NCI-H748 (cell line): Measurements from ENCODE around the gene DIP2B.

Source experiments
- DNase-seq: peaks from one replicate; lab custom pipeline; 2025; ENCODE audit not compliant: unreplicated experiment; lab: John Stamatoyannopoulos, UW

DIP2B gene

GRCh38 chr12:50635857-50636256, 131.1 kb downstream of the DIP2B start:
- no peak for DNase-seq

GRCh38 chr12:50636505-50636904, 131.7 kb downstream of the DIP2B start:
- DNase-seq: no peak

GRCh38 chr12:50637870-50638481, 133.2 kb downstream of the DIP2B start:
- DNase-seq: peak; percentile 45

DNA sequence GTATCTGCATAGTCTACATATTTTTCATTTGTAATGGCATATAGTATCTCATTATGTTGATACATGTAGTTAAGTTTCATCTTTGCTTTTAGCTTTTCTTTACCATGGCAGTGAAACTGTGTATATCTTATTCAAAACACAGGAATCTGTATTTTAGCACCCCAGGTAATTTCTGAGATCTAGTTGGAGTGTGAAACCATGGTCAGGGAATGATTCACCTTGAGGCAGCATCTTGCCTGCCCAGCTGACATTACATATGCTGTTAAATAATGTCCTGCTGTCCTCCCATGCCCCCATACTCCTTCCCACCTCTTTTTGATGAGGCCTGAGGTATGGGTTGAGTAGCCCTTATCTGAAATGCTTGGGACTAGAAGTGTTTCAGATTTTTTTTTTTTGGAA, 133.7 kb downstream of the DIP2B start:
- DNase-seq: no peak

- no peak for DNase-seq
These were observed 134.9 kb downstream of the DIP2B start for GRCh38 chr12:50639721-50640120.

DNA sequence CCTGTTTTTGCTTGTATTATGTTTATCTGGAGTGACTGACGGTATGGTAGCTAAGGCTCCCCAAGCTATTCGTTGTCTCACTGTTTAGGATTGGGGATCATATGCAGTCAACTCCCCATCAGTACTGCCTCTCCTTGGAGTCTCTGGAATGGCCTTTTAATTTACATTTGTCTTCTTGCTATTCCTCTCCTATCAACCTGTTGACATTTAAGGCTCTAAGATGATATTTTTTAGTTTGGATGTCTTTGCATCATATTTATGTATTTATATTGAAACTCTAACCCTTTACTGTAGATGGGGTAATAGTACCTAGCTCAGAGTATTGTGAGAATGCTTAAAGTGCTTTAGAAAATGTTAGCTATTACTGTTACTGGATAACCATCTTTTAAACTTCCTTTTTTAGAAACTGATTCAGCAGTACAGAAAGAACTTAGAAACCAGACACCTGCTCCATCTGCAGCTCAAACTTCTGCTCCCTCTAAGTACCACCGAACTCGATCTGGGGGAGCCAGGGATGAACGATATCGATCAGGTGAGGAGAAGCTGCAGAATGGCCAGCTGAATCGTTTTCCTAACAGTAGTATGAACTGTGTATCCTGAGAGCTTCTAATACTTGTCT, 135.6 kb downstream of the DIP2B start:
- no peak for DNase-seq

- DNase-seq: no peak
These were observed 136.8 kb downstream of the DIP2B start for GRCh38 chr12:50641566-50641965.

- no peak for DNase-seq
These were observed 137.3 kb downstream of the DIP2B start for GRCh38 chr12:50642035-50642451.

GRCh38 chr12:50642761-50643160, 138.0 kb downstream of the DIP2B start:
- DNase-seq: no peak

- DNase-seq: no peak
These were observed 142.2 kb downstream of the DIP2B start for GRCh38 chr12:50647031-50647430.

DNA sequence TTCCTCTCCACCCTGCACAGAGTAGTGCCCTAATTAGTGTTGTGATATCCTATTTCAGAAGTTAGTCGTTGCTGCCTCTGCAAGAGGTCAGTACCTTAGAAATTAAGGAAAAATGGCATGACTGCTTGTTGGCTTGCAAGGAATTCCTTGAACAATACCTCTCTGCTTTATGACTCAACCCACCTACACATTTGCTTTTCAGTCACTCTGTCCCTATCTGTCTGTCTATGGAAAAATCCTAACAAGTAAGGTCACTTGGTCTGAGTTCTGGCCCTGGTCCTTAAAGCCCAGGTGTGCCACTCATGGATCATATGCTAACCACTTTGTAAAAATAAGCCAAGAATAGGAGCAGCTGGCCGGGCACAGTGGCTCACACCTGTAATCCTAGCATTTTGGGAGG, 142.7 kb downstream of the DIP2B start:
- DNase-seq: no peak

- no peak for DNase-seq
These were observed 145.5 kb downstream of the DIP2B start for GRCh38 chr12:50650285-50650684.

GRCh38 chr12:50655374-50655921, 150.7 kb downstream of the DIP2B start:
- DNase-seq: no peak

DNA sequence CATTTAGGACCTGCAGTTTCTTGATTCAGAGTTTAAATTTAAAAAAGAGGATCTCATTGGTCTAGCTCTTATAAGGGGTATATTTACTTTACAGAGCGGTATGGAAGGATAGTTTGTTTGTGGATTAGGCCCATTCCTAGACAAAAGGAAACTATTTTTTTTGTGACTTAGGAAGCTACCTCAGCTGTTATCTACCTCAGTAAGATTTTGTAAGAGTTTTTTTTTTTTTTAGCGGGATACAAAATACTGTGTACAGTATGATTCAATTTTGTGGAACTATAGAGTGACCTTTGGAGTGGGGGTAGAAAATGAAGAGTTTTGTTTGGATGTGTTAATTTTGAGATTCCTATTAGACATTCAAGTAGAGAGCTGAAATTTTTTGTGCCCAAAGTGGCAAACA, 154.5 kb downstream of the DIP2B start:
- DNase-seq: no peak

DNA sequence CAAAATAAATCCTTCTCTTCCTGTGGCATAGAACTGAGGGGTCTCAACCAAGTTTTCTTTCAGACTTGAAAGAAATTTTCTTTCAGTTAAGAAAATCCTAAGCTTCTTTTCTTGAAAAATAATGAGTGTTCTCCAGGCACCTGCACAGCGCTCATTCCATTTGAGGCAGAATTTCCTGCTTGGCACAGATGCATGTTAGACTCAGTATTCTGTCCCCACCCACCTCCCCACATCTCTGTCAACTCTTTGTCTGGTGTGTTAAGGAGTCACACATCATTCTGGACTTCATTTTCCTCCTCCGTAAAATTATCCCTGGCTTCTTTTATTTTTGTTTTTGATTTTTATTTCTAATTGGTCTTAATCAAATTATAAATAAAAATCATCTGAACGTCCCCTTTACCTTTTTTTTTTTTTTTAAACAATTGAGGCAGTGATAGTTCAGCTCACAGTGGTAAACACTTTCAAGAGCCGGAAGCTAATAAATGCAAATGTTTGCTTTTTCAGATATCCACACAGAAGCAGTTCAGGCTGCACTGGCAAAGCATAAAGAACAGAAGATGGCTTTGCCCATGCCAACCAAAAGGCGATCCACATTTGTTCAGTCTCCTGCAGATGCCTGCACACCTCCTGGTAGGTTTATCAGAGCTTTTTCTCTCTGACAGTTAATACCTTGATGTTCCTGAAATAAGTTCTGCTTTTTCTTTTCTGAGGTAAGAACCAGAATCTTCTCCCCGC, 155.1 kb downstream of the DIP2B start:
- DNase-seq: peak; percentile 72

GRCh38 chr12:50660425-50660822, 155.6 kb downstream of the DIP2B start:
- no peak for DNase-seq

GRCh38 chr12:50661300-50662115, 156.7 kb downstream of the DIP2B start:
- DNase-seq: no peak

- no peak for DNase-seq
These were observed 157.3 kb downstream of the DIP2B start for GRCh38 chr12:50662116-50662510.

GRCh38 chr12:50665170-50665569, 160.4 kb downstream of the DIP2B start:
- peak; percentile 15 for DNase-seq

DNA sequence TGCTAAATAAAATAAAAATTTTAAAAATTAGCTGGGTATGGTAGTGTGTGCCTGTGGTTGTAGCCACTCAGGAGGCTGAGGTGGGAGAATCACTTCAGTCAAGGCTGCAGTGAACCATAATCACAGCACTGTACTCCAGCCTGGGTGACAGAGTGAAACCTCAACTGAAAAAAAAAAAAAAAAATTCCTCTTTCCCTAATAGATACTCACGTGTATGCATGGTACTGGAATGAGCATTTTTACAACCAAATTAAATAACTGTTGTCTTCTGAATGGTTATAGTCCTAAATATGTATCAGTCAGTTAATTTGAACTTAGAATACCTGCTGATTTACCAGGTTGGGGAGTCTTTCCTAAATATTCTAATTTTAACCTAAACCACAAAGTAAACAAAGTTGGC, 160.8 kb downstream of the DIP2B start:
- DNase-seq: no peak

- DNase-seq: no peak
These were observed 161.2 kb downstream of the DIP2B start for GRCh38 chr12:50666023-50666422.
